K562 (cell line): ENCODE results near the gene LRRFIP2.

Source experiments
- TF ChIP-seq, protein P1 (sequence below): sonication (generic); formaldehyde crosslinking; IDR thresholded peaks from 2 replicates; pipeline ENCODE4 v1.8.1; 2023; ENCODE audit warnings: mild to moderate bottlenecking, missing genetic modification reagents
- TF ChIP-seq, protein P2 (sequence below), 3 experiments: IDR thresholded peaks in 2 of 3; conservative IDR thresholded peaks in 1 of 3; 2 replicates each; pipeline ENCODE4 v1.5.1; 2011 to 2012; ENCODE audit warnings: low read length in 3 of 3, mild to moderate bottlenecking in 3 of 3, control low read depth in 2 of 3, improper control_type of control experiment in 1 of 3, inconsistent platforms in 1 of 3, low read depth in 1 of 3, mixed read lengths in 1 of 3, moderate library complexity in 1 of 3; ENCODE audit not compliant: insufficient read depth in 2 of 3

DNA sequence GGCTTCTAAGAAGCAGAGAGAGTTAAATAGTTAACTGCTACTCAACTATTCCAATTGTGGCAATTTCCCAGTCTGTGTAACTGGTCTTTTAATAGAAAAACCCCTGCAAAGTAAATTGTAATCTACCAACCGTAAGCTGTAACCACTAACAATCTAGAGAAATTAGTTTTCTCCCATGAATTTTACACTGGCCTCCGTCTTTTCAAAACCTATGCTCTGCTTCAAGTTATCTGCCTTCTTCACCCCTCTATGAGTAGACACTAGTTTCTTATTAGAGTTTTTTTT lies 42.6 kb downstream of the LRRFIP2 start:
- TF ChIP-seq, protein P1, sequence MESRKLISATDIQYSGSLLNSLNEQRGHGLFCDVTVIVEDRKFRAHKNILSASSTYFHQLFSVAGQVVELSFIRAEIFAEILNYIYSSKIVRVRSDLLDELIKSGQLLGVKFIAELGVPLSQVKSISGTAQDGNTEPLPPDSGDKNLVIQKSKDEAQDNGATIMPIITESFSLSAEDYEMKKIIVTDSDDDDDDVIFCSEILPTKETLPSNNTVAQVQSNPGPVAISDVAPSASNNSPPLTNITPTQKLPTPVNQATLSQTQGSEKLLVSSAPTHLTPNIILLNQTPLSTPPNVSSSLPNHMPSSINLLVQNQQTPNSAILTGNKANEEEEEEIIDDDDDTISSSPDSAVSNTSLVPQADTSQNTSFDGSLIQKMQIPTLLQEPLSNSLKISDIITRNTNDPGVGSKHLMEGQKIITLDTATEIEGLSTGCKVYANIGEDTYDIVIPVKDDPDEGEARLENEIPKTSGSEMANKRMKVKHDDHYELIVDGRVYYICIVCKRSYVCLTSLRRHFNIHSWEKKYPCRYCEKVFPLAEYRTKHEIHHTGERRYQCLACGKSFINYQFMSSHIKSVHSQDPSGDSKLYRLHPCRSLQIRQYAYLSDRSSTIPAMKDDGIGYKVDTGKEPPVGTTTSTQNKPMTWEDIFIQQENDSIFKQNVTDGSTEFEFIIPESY (CRISPR knock-in tag), result no peak
- TF ChIP-seq, protein P2, sequence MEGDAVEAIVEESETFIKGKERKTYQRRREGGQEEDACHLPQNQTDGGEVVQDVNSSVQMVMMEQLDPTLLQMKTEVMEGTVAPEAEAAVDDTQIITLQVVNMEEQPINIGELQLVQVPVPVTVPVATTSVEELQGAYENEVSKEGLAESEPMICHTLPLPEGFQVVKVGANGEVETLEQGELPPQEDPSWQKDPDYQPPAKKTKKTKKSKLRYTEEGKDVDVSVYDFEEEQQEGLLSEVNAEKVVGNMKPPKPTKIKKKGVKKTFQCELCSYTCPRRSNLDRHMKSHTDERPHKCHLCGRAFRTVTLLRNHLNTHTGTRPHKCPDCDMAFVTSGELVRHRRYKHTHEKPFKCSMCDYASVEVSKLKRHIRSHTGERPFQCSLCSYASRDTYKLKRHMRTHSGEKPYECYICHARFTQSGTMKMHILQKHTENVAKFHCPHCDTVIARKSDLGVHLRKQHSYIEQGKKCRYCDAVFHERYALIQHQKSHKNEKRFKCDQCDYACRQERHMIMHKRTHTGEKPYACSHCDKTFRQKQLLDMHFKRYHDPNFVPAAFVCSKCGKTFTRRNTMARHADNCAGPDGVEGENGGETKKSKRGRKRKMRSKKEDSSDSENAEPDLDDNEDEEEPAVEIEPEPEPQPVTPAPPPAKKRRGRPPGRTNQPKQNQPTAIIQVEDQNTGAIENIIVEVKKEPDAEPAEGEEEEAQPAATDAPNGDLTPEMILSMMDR (IDR thresholded peaks at IDR 0.05 in 2 of 3, conservative IDR thresholded peaks at IDR 0.05 in 1 of 3; ENCODE audit: insufficient read depth in 2 of 3, low read depth in 1 of 3, low read length in 3 of 3), result no peak
